Measurements from ENCODE around the gene ARHGAP45.

GRCh38 chr19:1026783-1027649, 40.0 kb upstream of the ARHGAP45 start:
- TF ChIP-seq CTCF (IDR thresholded peaks at IDR 0.05): no peak
- TF ChIP-seq POLR2A (IDR thresholded peaks at IDR 0.05): no peak

All from right lobe of liver (tissue), 4 donors.